GM12892 (cell line): ENCODE measurements around the gene SUPT3H.
"Not testable (repeated sequence)": the region's sequence is repeated elsewhere in the genome, so short reads cannot be mapped to it uniquely, and the experiment has no call there.

Experiments
- DNase-seq: peaks from one replicate; pipeline ENCODE4 v3.0.0; 2011; ENCODE audit not compliant: insufficient read length
- FAIRE-seq: peaks from 2 replicates; lab custom pipeline; 2011; peaks lifted over from hg19 to GRCh38; lab: Jason Lieb, UNC
- POLR2A ChIP-seq: IDR thresholded peaks from 2 replicates; pipeline ENCODE4 v1.6.1; 2011; ENCODE audit warnings: low read depth, low read length, control low read depth
- POLR2AphosphoS5 ChIP-seq: IDR thresholded peaks from 2 replicates; pipeline ENCODE4 v1.6.1; 2011; ENCODE audit warnings: low read depth, low read length, control low read depth
- TAF1 ChIP-seq: IDR thresholded peaks from 2 replicates; pipeline ENCODE4 v1.6.1; 2011; ENCODE audit warnings: low read depth, mild to moderate bottlenecking, control low read depth, low read length, borderline replicate concordance

The SUPT3H gene

DNA sequence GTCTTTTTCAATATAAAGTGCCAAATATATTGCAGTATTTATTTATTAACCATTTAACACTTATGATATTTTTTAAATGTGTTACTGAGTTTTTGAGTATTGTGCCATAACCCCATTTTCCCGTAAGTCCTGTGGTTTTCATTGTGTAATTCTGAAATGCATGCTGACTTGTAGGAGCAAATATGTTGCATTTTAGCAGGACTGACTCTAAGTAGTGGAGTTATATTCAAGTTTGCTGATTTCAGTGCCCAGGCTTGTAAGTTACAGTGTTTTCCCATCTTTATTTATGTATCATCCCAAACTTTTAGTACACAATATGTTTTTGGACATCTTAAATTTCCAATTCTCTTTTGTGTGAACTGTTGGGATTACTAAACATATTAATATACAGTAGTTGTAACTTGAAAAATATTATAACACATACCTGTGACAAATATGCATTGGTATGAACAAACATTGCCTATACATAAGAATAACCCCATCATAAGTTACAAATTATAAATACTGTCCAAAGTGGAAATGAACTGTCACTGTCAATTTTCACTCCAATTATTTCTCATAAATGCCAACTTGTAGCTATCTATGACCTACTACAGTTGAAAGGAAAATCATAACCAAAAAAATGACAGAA, 228.9 kb downstream of the SUPT3H start:
- FAIRE-seq (no peak), DNase-seq (no peak)
- no peak for TF ChIP-seq POLR2AphosphoS5
- TF ChIP-seq POLR2A, result no peak
- TF ChIP-seq TAF1, result no peak

DNA sequence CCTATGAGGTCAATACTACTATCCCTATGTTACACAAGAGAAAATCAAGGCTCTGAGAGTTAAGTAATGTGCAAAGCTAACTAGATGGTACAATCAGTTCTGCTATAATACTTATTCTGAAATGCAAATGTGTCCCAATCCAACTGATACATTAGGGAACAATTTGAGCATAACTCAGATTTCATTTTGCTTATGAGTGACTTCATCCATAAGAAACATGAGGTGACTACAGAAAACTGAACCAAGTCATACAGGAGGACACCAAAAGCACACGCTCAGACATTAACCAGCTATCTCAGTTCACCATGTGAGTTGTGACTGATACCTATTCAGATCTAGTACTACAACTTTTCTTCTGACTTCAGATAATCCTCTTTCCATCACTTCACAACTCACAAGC, 229.5 kb downstream of the SUPT3H start:
- no peak for TF ChIP-seq POLR2A
- TF ChIP-seq TAF1, result no peak
- no peak for TF ChIP-seq POLR2AphosphoS5
- no peak for FAIRE-seq

DNA sequence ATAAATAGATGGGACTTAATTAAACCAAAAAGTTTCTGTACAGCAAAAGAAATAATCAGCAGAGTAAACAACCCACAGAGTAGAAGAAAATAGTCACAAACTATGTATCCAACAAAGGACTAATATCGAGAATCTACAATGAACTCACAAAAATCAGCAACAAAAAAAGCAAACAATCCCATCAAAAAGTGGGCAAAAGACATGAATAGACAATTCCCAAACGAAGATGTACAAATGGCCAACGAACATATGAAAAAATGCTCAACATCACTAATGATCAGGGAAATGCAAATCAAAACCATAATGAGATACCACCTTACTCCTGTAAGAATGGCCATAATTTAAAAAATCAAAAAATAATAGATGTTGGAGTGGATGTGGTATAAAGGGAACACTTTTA, 232.1 kb downstream of the SUPT3H start:
- not testable (repeated sequence) for DNase-seq, FAIRE-seq

More for the DNA sequence above, 229.5 kb downstream of the SUPT3H start:
- DNase-seq, result no peak

DNA sequence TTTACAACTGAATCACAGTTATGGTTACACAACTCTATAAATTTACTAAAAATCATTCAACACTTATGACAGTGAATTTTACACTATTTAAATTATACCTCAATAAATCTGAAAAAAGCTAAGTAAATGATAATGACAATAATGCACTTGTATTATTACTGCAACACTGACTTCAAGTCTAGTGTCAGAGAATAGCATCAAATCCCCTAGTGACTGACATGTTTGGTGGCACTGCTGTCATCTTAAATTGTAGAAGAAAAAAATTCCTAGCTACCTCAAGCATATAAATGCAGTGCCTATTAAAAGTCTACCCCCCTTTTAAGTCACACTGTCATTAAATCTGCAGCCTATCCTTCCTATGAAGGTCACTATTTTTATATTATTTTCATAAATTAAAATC, 239.0 kb downstream of the SUPT3H start:
- DNase-seq (no peak), FAIRE-seq (no peak)
- TF ChIP-seq POLR2AphosphoS5 (no peak), POLR2A (no peak), TAF1 (no peak)

DNA sequence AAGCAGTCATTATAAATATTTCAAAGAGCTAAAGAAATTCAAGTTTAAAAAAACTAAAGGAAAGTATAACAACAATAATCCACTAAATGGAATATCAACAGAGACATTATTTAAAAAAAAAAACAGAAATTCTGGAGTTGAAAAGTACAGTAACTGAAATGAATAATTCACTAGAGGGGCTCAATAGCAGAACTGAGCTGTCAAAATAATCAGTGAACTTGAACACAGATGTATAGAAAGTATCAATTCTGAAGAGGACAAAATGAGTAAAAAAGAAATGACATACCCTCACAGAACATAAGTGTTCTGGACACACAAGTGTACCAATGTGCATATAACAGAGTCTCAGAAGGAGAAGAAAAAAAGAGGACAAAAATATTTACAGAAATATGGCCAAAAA, 241.2 kb downstream of the SUPT3H start:
- DNase-seq, result no peak
- no peak for TF ChIP-seq TAF1
- TF ChIP-seq POLR2AphosphoS5, result no peak
- TF ChIP-seq POLR2A, result no peak
- no peak for FAIRE-seq

DNA sequence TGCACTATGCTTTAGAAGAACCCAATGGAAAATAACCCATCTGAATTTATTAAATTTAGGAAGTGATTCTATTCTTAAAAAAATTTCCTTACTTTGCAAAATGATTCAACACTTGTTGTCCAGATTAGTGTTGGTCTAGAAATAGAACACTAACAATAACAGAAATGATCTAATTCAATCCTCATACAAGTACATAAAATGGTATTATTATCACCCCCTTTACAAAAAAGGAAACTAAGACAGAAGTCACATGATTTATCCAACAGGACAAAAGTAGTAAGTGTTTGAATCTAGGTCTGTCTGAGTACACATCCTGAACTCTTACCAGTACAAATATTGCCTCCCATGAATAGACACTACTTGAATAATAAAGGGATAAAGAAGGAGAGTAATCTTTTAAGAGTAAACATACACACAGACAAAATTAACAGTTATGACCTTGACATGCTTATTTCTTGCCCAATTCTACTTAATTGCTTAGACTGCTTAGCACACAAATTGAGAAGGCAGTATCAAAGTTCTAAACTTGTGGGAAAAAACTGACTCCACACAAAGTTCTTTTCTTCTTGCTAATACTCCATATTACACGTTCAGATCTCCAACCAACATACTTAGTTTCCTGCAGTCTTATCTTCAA, 245.0 kb downstream of the SUPT3H start:
- FAIRE-seq (no peak), DNase-seq (no peak)
- no peak for TF ChIP-seq TAF1

DNA sequence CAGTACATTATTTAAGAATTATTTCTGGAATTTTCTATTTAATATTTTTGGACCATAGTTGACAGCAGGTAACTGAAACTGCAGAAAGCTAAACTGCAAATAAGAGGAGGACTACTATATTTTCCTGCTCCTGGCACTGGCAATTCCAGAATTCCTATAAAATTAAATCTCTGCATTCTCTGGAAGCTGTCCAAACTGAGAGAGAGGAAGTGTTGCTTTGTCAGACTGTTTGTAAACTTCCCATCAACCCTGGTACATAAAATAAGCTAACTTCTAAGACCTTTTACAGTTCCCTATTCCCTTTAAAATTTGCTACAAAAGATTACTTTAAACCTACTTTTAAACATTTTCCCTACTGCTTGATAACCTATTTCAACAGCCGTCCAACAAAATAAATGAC, 245.7 kb downstream of the SUPT3H start:
- no peak for TF ChIP-seq TAF1
- no peak for TF ChIP-seq POLR2AphosphoS5
- DNase-seq, result no peak
- no peak for FAIRE-seq

DNA sequence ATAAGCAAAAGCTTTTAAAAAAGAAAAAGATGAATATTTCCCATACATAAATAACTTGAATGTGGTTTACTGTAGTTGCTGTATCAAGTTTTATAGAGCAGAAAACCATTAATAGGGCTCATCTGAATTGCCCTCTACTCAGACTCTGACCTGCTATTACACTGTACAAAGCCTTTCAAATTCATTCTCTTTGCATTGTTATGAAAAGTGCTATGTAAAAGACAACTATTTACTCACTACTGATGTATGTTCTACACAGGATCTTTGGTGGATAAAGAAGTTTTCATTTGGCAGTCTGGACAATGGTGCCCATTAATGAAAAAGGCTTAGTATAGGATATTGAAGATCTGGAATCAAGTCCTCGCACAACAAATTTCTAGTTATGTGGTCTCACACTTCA, 248.7 kb downstream of the SUPT3H start:
- TF ChIP-seq TAF1 (no peak), POLR2A (no peak), POLR2AphosphoS5 (no peak)
- no peak for DNase-seq
- no peak for FAIRE-seq

DNA sequence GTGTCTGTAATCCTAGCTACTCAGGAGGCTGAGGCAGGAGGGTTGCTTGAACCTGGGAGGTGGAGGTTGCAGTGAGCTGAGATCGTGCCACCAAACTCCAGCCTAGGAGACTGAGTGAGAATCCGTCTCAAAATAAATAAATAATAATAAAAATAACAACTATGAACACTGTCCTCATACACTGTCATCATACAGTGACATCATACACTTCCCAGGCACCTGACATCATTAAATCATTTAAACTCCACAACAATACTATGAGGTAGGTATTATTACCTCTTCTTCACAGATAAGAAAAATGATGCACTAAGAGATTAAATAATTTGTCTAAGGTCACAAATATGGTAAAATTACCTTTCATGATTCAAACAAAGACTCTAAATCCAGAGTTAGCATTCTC, 250.5 kb downstream of the SUPT3H start:
- FAIRE-seq (no peak), DNase-seq (no peak)
- TF ChIP-seq POLR2AphosphoS5, result no peak
- TF ChIP-seq POLR2A, result no peak
- no peak for TF ChIP-seq TAF1

DNA sequence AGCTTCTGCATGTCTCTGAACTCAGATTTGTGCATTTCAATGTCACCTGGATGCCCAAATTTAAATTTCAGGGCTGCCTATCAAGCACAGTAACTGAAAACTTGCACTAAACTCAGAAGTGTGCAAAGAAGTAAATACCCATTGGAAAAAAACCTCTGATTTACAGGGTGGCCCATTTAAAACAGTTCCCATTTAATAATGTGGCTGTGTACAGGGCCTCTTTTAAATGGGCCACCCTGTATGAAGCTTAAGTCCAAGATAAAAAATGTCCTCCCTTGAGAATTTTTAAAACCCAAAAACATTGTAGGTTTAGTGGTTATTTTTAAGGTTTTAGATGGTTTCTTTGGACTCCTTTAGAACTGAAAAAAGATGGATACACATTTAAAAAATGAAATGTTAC, 251.7 kb downstream of the SUPT3H start:
- FAIRE-seq, result no peak
- no peak for TF ChIP-seq POLR2AphosphoS5
- no peak for TF ChIP-seq POLR2A
- DNase-seq, result no peak

DNA sequence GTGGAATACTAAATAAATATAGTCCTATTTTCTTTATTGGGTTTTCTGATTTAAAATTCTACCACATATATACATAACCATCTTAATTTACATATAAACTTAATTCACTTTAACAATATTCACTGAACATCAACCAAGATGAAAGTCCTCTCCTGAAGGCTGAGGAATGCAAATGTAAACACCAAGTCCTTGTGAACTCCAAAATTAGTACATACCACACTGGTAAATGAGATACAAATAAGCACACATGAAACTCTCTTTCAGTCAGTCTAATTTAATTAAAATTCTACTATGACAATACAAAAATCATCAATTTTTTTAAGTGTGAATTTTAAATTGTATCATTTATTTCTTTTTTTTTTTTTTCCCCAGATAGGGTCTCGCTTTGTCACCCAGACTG, 254.7 kb downstream of the SUPT3H start:
- DNase-seq, result no peak
- no peak for TF ChIP-seq TAF1
- no peak for TF ChIP-seq POLR2AphosphoS5
- TF ChIP-seq POLR2A, result no peak
- no peak for FAIRE-seq

DNA sequence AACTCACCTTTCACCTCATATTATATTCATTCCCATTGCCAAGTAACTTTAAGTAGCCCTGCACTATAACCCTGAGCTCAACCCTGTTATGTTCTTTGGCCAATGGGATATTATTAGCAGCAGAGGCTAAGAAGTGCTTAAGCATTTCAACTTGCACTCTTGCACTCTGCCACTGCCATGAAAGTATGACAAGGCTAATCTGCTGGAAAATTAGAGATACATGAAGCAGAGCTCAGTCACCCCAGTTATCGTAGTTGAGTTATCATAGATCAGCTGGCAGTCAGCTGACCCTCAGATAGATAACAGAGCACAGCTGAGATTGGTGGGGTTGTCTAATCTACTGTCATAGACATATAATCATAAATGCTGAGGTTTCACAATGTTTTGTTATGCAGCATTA, 259.0 kb downstream of the SUPT3H start:
- no peak for TF ChIP-seq POLR2AphosphoS5
- TF ChIP-seq TAF1, result no peak
- no peak for TF ChIP-seq POLR2A
- no peak for FAIRE-seq
- DNase-seq, result no peak

DNA sequence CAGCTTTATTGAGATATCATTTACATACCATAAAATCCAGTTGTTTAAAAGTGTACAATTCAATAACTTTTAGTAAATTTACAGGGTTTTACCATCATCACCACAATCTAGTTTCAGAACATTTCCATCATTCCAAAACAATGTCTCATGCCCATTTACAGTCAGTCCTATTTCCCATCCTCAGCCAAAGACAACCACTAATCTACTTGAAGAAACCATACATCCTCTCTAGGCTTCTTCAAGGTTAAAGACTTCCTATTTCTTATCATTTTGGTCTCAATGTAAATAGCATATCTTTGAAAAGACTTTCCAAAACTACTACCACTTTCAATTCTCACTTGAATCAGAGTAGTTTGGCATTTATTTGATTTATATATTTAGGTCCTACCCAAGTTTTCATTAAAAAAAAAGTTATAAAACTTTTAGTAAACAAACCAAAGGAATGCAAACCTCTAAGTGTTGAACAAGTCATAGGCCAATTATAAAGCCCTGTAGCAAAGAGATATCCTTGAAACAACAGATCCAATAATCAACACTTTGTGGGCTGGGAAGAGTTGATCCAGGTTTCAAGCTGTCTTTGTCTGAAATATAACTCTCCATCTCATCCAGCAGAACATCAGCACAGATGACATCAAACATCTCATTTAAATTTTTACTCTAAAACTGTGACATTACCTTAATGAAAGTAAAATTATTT, 260.9 kb downstream of the SUPT3H start:
- no peak for TF ChIP-seq POLR2AphosphoS5
- no peak for TF ChIP-seq TAF1
- no peak for DNase-seq
- FAIRE-seq, result no peak
